Panc1 (cell line): ENCODE measurements around the gene GAP43.

ENCODE experiments used
- TCF7L2 ChIP-seq: IDR thresholded peaks from 2 replicates; pipeline ENCODE4 v1.6.1; 2011; ENCODE audit warnings: mild to moderate bottlenecking, low read depth, low read length, inconsistent platforms
- TF ChIP-seq, protein P1 (sequence below): fragments of 450-650 bp; IDR thresholded peaks from 2 replicates; pipeline ENCODE4 v1.5.1; 2017; ENCODE audit warnings: mild to moderate bottlenecking

DNA sequence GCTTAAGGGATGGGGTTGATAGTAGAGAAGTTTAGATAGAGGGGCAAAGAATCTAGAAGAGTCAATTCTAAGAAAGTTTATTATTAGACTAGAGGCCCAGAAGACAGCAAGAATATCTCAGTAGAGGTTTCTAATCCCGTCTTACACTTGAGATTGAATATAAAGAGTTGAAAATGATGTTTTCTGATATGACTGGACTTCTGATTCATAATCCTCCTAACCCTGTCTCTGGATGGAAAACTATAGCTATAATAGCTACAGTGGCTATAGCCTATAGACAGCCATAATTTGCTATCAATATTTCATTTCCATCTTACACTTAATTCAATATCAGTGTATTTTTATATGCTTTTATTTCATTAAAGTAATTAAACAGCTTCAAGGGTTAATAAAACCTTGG is 60.0 kb downstream of the GAP43 start:
- TF ChIP-seq, protein P1, sequence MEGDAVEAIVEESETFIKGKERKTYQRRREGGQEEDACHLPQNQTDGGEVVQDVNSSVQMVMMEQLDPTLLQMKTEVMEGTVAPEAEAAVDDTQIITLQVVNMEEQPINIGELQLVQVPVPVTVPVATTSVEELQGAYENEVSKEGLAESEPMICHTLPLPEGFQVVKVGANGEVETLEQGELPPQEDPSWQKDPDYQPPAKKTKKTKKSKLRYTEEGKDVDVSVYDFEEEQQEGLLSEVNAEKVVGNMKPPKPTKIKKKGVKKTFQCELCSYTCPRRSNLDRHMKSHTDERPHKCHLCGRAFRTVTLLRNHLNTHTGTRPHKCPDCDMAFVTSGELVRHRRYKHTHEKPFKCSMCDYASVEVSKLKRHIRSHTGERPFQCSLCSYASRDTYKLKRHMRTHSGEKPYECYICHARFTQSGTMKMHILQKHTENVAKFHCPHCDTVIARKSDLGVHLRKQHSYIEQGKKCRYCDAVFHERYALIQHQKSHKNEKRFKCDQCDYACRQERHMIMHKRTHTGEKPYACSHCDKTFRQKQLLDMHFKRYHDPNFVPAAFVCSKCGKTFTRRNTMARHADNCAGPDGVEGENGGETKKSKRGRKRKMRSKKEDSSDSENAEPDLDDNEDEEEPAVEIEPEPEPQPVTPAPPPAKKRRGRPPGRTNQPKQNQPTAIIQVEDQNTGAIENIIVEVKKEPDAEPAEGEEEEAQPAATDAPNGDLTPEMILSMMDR = no peak
- TF ChIP-seq TCF7L2 = no peak
